Measurements from ENCODE around the gene ARFGEF3.
A peak's percentile ranks its signal among the peaks of the same experiment; 100 is the strongest.

ARFGEF3 gene

DNA sequence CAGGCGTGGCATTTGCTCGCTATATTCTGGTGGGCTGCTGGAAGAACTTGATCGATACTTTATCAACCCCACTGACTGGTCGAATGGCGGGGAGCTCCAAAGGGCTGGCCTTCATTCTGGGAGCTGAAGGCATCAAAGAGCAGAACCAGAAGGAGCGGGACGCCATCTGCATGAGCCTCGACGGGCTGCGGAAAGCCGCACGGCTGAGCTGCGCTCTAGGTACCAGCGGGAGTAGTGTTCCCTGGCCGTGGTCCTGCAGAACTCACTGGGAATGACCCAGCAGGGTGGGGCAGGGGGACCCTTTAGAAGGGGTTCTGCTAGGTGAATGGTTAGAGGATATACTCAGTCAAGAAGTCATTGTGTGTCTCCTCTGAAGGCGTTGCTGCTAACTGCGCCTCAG, 125.0 kb downstream of the ARFGEF3 start:
- DNase-seq: no peak

DNA sequence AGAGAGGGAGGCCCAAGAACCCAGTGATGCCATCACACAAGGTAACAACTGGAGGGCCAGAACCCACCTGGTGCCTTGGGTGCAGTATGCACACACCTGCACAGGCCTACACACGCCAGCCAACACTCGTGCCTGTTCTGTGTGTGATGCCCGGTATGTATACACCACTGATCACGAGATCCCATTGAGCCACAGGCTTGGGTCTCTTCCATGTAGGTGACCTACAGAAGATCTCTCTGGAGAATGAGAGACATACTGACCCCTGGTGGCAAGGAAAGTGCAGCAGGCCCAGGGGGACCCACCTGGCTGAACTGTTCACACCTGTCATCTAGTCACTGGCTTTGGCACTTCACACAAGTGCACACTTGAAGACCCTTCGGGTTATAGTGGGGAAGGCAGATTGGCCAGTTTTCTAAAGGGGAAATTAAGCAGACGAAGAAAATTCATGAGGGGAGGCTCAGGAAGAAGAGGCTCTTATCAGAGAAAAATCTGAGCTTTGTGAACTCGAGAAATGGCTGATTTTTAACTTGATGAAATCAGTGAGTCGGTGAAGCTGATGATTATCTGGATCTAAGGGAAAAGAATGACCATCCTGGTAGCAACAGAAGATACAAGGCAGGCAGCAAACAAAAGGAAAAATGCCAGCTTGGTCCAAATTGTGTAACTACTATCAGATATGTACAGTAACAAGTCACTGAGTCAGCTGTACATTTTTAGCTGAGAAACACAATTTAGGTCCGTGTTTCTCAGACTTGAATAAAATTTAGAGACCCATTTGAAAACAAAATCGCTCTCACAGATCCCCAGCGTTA, 125.6 kb downstream of the ARFGEF3 start:
- DNase-seq: no peak

DNA sequence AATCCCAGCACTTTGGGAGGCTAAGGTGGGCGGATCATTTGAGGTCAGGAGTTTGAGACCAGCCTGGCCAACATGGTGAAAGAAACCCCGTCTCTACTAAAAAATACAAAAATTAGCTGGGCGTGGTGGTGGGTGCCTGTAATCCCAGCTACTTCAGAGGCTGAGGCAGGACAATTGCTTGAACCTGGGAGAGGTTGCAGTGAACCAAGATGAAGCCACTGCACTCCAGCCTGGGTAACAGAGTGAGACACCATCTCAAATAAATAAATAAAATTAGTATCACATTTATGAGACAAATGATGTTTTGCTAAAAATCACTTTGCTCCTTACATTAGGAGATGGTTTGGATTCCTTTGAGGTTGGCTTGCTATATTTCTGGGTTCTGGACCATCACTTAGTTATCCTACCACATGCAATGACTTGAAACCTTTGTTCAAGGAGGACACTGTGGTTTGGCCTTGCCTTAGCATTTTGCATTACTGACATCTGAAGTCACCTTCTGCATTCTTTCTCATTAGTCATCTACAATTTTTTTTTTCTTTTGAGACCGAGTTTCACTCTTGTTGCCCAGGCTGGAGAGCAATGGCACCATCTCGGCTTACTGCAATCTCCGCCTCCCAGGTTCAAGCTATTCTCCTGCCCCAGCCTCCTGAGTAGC, 126.8 kb downstream of the ARFGEF3 start:
- peak in 1 of 2 experiments; percentile 39 for DNase-seq

DNA sequence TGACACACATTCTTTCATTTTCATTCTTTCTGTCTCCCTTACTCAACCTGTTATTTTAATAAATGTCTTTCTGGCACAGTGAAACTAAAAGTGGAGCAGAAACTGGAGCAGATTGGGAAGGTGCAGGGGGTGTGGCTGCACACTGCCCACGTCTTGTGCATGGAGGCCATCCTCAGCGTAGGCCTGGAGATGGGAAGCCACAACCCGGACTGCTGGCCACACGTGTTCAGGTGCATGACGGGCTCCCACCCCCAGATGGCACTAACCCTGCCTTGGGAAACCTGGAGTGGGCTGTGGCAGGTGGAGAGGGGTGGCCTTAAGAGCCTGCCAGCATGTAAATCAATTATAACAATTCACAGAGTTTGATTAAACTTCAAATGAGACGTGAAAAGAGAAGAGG, 128.0 kb downstream of the ARFGEF3 start:
- no peak for DNase-seq

DNA sequence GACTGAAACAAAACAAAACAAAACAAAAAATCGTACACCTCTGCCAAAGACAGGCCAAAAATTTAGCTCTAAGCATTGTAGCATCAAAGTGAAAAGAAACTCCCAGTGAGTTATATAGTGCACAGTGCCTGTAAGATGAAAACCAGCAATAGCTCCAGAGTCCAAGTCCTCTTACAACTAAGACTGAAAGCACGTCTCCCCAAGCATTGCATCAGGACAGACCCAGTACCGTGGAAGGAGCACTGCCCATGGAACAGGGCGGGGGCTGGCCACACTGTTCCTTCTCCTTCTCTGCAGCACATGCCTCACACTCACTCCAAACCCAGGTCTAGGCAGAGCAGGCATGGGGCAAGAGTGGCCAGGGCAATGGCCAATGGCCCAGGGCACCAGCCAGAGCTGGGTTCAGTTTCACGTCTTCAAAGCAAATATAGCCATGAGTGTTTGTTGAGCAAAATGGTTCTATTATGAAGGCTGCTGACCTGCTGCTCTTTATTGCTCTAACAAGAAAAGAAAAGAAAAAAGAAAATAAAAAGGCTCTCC, 128.8 kb downstream of the ARFGEF3 start:
- no peak for DNase-seq

DNA sequence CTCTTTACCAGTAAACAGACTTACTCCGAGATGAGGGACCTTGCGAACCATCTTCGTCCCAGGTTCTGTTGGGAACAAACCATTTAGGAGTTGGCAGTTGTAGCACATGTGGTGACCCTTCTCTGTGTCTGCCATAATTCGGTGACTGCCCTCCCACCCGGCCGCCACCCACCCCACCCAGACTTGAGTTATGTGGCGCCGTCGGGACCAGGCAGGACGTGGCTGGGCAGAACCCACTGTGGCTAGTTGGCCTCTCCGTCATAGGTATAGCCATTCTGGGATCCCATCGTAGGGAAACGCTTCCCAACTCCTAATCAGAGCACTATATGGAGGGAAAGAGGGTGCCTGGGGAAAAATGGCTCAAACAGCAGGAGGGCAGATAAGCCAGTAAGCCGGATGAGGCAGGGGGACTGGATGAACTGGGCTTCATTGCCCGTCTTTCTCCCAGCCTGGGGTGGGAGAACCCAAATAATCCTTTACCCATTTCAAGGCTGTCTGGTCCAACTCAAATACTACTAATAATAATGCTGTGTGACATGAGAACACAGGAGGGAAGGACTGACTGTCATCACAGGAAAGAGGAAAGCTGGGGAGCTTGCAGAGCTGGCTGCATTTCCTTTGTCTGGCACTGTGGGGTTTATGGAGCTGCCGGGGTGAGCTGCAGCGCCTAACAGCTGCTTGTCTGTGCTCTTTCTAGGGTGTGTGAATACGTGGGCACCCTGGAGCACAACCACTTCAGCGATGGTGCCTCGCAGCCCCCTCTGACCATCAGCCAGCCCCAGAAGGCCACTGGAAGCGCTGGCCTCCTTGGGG, 129.5 kb downstream of the ARFGEF3 start:
- no peak for DNase-seq

DNA sequence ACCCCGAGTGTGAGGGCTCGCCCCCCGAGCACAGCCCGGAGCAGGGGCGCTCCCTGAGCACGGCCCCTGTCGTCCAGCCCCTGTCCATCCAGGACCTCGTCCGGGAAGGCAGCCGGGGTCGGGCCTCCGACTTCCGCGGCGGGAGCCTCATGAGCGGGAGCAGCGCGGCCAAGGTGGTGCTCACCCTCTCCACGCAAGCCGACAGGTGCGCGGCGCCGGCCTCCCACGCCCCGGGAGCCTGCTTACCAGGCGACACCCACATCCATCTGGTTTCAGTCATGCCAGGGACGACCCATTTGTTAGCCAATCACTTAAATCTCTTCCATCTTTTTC, 130.1 kb downstream of the ARFGEF3 start:
- no peak for DNase-seq

DNA sequence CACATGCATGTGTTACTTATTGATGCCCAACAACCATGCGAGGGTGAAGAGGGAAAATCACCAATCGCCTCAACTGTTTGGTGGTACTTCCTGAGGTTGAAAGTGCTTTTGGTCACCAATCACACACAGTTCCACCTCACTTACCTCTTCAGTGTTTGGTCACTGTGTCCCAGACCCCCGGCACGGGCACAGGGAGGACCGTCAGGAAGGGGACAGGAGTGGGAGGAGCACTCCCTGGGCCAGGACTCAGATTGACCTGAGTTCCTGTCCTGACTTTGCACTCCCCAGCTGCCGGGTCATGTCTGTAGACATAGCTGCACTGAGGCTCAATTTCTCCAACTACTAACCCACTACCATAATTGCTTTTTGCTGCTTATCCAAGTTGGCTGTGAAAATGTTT, 130.7 kb downstream of the ARFGEF3 start:
- DNase-seq: no peak

DNA sequence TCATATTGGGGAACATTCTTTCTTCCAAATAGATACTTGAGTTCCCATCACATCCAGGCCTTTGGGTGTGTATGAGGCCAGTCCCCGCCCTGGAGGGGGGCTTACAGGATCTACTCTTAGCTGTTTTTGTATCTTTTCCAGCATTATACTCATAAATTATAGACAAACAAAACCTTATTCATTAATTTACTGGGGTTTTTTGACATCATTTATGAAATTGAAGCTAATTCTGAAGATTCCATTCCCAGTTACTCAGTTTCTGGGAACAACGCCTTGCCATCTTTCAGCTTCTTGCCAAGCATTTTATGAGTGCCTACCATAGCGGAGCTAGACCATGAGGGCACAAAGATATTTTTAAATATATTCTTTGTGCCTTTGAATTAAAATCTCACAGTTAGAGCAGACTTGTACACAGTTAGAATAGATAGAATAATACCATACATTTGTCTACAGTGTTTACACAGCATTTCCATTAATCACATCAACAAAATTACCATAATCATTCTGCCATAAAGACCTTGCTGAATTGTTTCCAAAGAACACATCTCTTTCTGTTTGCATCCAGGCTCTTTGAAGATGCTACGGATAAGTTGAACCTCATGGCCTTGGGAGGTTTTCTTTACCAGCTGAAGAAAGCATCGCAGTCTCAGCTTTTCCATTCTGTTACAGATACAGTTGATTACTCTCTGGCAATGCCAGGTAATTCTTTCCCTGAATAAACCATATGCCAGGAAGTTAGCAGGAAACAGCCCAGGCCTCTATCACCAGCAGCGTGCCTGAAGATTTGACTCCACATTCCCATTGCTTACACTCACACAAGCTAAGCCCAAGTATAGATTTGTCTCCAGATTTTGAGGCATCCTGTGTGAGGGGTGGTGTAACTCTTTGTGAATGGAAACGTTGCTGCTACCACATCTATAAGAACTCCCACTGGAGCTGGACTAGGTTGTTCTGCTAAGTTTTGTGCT, 132.0 kb downstream of the ARFGEF3 start:
- DNase-seq: no peak

DNA sequence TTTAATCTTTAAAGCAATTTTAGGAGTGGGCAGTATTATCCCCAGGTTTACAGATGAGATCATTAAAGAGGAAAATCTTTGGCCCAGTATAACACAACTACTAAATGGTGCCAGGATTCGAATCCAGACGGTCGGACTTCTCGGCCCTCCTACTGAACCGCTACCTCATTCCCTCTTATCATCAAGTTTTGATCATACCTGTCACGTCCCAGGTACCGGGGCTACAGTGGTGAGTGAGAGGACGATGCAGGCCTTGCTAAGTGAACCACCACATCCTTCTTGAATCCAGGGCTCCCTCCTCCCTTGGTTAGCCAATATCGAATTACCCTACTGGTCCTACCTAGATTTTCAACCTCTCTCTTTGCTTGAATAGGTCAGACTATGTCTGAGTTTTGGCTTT, 134.6 kb downstream of the ARFGEF3 start:
- no peak for DNase-seq

DNA sequence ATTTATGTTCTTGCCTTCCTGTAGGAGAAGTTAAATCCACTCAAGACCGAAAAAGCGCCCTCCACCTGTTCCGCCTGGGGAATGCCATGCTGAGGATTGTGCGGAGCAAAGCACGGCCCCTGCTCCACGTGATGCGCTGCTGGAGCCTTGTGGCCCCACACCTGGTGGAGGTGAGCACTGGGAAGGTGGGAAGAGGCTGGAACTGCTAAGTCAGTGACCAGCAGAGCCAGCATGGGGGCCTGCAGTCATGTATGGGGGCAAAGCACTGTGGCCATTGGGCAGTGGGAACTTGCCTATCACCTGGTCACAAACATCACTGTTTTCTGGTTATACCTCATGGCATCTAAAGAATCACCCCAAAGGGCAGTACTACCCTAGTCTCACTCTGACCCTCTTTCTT, 135.0 kb downstream of the ARFGEF3 start:
- DNase-seq: no peak

DNA sequence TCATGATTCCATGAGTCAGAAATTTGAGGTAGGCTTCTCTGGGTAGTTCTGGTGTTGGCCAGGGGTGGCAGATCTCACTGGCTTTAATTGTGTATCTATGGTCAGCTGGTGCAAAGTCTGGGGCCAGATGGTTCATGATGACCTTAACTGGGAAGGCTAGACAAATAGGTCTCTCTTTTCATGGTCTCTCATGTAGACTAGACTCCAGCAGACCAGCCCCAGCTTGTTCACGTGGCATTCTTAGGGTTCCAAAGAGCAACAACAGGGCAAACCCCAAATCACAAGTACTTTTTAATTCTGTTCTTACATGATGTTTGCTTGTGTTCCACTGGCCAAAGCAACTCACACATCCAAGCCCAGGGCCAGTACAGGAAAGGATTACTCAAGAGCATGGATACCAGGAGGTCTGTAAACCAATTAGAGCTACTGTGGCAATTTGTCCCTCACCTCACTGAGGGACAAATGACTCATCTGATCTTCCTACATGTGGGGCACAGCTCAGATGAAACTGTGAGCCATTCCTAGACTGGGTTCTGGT, 136.1 kb downstream of the ARFGEF3 start:
- no peak for DNase-seq

DNA sequence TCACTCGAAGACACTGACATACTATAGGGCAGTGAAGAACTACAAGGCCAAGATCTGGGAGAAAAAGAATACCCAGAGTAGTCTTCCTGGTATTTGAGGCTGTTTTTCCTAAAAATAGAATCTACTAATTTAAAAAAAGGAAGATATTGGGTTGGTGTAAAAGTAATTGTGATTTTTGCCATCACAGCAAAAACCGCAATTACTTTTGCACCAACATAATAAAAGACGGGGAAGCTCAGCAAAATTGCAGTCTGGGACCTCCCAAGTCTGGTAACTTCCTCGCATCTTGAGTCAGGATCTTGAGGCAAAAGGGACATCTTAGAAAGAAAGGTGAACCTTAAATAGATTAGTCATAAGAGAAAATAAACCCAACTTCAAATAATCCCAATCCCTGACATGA, 138.7 kb downstream of the ARFGEF3 start:
- no peak for DNase-seq

DNA sequence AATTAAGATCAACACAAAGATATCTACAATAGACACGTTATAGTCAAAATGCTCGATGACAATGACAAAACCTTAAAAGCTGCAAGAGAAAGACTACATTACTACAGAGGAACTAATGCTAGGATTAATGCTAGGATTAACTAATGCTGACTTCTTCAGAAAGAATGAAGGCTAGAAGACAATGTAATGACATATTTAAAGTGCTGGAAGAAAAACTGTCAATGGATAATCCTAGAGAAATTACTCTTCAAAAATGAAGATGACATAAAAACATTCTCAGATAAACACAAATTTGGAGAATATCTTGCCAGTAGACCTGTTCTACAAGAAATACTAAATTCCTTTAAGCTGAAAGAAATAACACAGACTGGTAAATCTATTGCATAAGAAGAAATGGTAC, 140.8 kb downstream of the ARFGEF3 start:
- DNase-seq: no peak

DNA sequence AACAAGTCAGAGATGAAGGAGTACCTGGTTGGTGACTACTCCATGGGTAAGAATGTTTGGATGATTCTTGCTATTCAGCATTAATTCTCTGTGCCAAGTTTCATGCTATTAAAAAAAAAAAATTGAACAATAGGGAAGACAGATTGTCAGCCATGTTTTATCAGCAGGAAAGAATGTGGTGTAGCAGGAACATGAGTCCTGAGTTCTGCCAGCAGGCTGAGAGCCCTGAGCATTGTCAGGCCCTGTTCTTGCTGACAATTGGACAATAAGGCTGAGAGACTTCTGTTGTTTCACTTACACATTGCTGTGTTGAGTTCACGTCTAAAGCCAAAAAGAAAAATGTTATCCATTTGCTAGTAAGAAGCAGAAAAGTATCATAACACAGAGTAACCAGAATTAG, 145.6 kb downstream of the ARFGEF3 start:
- no peak for DNase-seq

DNA sequence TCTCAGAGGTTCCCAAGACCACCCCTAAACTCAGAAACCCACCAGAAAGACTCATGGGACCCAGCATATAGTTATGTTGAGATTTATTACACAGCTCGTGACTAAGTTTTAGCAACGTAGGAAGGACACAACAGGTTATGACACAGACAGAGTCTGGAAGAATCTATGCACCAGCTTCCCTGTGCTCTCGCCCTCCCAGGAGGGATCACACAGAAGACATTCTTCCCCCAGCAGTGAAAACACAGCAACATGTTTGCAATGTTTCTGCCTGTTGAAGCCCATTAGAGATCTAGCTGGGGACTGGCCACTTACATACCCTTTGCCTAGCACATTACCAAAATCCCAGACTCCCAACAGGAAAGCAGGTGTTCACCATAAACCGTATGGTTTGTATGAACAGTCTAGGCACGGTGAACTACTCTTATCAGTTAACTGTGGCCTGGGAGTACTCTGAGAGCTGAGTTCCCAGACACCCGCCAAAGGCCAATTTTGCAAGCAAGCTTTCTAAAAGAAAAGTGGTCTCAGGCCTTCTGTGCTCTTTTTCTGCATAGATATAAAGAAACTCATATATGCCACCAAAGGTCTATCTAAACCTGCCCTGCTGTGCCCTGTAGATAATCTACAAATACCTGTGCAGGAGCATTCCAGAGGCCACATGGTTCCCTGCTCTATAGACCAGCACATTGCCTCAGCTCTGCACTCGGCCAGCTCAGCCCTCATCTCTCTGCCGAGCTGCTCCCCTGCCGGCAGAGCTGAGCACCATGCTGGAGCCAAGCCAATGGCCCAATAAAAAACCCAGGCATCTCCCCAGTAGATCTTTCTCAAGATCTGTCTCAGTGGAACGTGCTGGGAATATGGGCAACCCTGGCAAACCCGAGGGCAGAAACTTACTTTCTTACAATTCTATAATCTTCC, 146.3 kb downstream of the ARFGEF3 start:
- DNase-seq: no peak

DNA sequence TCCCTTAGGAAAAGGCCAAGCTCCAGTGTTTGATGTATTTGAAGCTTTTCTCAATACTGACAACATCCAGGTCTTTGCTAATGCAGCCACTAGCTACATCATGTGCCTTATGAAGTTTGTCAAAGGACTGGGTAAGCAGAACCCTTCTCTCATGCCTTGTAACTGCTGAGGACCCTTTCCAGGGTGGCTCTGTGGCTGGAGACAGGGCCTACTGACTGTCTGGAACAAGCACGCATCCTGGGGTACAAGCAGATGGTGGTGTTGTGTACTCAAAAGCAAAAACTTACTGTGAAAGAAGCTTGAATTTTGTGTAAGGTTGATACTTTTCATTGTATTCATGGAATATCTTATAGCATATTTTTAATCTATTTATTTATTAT, 147.0 kb downstream of the ARFGEF3 start:
- no peak for DNase-seq

DNA sequence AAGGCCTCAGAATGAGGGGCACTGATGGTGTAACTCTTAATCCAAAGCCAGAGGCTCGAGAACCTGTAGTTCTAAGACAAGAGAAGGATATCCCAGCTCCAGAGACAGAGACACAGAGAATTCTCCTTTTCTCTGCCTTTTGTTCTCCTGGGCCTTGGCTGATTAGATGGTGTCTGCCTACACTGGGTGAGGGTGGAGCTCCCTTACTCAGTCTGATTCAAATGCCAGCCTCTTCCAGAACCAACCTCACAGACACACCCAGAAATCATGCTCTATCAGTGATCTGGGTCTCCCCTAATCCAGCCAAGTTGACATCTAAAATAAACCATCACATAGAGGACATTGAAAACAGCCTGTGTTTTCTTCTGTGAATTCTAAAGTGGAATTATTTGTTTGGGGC, 148.0 kb downstream of the ARFGEF3 start:
- no peak for DNase-seq

DNA sequence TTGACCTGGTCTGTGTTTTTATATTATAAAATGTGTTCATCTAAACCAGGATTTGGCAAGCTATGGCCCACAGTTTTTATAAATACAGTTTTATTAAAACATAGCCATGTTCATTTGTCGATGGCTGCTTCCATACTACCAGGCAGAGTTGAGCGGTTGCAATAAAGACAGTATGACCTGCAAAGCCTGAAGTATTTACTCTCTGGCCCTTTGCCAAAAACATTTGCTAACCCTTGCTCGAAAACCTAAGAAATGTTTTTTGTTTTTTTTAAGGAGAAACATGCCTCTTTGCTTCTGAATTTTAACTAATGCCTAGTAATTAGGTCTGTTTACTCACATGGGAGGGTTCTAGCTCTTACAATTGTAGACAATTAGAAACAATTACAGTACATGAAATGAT, 148.6 kb downstream of the ARFGEF3 start:
- no peak for DNase-seq

DNA sequence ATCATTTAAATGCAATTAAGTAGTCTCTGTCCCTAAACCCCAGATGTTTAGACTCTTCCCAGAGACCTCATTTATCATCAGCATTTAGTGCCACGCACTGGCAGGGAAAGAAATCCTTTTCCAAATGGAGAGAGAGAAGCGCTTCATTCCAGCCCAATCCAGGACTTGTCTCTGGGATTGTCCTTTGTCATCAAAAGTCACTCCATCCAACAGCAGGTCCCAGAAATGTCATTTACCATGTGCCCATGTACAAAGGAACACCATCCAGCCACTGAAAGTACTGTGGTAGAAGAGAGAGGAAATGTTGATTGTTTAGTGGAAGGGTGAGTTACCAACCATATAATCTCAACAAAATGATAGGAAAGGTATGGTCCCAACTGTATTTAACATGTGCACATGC, 149.1 kb downstream of the ARFGEF3 start:
- DNase-seq: no peak

DNA sequence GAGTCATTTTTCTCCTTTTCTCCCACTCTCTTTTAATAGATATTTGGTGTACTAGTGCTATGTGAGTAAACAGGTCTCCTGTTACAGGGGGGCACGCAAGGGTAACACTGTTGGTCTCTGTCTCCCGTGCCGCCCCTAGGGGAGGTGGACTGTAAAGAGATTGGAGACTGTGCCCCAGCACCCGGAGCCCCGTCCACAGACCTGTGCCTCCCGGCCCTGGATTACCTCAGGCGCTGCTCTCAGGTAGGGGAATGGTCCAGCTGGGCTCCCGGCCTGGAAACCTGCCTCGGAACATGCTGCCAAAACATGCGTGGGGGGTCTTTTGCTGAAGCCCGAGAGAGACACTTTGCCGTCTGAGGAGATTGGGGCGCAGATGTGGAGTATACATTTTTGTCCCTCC, 149.5 kb downstream of the ARFGEF3 start:
- DNase-seq: no peak
